ENCODE results near the gene VSTM2L.

The VSTM2L gene

GRCh38 chr20:37988306-37988954 lies 85.5 kb downstream of the VSTM2L start:
- no peak for DNase-seq (ENCODE audit: low spot score)

GRCh38 chr20:37989601-37990295 lies 86.8 kb downstream of the VSTM2L start:
- DNase-seq (ENCODE audit: low spot score): no peak

GRCh38 chr20:37990571-37991151 lies 87.7 kb downstream of the VSTM2L start:
- DNase-seq (ENCODE audit: low spot score): no peak

- DNase-seq (ENCODE audit: low spot score): no peak
These were observed 88.4 kb downstream of the VSTM2L start for GRCh38 chr20:37991157-37991866.

DNA sequence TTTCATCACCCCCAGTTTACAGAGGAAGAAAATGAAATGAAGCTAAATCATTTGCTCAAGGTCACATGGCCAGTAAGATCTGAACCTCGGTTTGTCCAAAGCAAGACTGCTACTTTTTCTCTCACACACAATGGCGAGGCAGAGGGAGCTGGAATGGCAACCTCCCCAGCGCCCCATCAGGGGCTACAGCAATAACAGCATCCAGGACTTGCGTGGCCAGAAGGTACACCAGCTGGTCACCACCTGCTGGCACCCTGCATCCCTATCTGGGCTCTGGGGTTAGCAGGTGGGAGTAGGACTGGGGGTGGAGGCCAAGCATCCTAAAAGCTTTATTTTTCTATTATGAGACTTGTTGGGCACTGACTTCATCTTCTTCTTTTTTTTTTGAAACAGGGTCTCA lies 89.0 kb downstream of the VSTM2L start:
- no peak for DNase-seq (ENCODE audit: low spot score)

- DNase-seq (ENCODE audit: low spot score): peak; percentile 71
These were observed 90.0 kb downstream of the VSTM2L start for GRCh38 chr20:37992802-37993409.

DNA sequence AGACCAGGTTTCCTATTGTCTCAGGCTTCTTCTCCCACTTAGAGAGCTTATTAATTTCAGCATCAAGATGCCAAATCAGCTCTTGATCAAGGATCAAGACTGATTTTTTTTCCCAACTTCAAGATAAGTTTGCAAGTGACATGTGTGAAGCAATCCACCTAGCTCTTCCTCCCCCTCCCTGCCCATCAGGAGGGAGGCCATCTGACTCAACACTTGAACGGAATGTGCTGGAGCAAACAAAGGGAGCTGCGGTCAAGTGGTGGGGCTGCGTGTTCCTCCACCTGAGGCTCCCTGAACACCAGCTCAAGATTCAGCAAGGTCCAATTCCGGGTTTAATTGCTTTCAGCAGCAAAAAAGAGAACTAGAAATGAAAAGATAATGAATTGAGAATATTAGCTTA lies 91.6 kb downstream of the VSTM2L start:
- DNase-seq (ENCODE audit: low spot score): no peak
